EH (cell line): Measurements from ENCODE around the gene SPAG8.

Experiments used
- DNase-seq: peaks from one replicate; pipeline ENCODE4 v3.0.0-alpha.2; 2015; ENCODE audit warnings: low read depth

The SPAG8 gene

GRCh38 chr9:35810122-35810521, 1.9 kb downstream of the SPAG8 start:
- no peak for DNase-seq

- DNase-seq = no peak
Observed at GRCh38 chr9:35808433-35808832, 3.6 kb downstream of the SPAG8 start.

DNA sequence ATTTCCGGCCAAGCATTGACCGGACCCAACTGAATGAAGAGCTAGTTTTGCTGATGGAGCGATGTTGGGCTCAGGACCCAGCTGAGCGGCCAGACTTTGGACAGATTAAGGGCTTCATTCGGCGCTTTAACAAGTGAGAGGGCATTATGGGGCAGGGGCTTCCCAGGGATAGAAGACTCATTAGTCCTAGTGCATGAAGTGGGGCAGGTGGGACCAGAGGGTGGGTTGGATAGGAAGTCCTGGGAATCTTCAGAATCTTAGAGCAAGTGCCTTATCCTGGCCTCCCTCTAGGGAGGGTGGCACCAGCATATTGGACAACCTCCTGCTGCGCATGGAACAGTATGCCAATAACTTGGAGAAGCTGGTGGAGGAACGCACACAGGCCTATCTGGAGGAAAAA, 6.0 kb downstream of the SPAG8 start:
- DNase-seq = no peak

- no peak for DNase-seq
Observed at GRCh38 chr9:35801328-35802128, 10.5 kb downstream of the SPAG8 start.

DNA sequence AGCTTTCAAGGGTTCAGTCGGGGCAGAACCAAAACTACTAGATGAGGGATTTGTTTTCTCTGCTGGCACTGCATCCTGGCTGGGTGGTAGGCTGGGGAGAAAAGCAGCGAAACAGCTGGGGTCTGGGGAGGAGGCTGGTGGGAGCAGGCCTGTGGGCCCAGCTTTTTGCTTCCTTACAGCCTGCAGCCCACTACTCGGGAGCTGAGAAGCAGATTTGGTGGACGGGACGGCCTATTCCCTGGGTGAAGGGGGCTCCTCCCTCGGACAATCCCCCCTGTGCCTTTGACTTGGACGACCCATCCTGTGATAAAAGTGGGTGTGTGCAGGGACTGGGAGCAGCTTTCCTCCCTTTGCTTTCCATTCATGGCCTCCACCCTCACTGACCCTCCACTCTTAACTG, 11.5 kb downstream of the SPAG8 start:
- no peak for DNase-seq

DNA sequence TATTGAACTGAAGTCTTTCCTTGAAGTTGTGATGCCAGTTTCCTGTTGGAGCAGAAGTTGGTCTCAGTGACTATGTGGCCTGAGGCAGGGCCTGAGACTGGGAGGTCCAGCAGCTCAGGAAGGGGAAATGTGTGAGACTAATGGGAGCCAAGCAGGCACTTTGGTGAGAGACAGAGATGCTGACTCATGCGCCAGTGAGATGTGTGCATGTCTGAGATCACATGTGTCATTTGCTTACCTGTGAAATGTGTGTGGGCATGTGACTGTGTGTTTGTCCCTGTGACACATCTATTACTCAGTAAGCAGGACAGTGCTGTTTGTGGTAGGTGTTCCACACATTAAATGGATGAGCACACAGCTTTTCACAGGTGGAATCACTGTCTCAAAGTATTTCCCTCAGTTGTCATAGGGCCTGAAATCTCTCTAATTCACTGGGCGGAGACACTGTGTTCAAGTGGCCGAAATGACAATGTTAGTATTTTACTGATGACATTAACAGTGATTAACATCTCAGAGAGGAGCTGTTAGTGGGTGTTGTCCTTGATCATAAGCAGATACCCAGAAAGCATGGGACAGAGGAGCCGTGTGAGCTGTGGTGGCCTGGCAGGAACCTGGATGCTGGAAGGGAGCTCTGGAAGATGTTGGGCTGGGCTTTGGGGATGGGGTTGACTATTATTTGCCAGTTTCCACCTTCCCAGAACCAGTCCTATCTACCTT, 13.2 kb downstream of the SPAG8 start:
- DNase-seq = peak; percentile 80

DNA sequence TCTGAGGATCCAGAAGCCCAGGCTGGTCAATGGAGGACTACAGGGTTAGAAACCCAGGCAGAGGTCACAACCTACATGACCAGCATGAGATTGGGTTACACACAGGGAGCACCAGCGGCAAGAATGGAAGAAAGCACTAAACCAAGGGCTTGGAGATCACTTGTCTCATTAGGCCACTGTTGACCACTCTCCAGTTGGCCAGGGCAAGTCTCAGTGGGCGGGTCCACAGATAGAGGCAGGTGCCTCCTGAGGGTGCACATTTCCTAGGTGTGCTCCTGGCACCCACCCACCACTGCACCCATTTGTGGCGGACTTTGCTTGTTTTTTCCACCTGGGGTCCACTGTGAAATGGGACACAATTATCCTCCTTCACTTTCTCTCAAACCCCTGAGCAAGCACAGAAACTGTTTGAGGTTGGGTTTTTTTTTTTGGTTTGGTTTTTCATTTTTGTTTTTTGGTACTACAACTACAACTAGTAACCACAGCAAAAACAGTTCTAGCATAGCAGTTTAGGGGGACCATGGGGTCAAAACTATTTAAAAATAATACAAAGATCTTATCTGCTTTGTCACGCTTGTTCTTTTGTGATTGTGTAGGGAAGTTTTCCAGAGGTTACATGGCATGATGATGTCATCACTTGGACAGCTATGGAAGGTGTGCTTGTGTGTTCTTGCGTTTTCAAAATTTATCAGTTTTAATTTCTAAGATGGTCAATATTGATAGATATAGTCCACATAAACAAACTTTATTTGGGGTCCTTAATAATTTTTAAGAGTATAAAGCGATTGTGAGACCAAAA, 14.6 kb downstream of the SPAG8 start:
- no peak for DNase-seq

DNA sequence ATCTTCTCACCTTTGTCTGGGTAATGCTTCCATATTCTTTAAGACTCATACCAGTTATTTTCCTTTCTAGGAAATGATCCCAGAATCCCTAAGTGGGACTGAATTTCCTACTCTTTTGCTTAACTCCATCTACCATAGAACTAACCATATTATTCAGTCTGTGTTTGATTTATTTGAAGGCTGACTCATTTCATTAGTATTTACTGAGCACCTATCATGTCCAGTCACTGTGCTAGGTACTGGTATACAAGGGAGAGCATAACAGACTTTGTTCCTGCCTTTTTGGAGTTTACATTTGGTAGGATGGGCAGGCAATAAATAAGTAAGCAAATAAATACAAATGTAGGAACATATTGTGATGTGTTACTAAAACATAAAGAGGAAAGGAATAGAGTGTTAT, 16.4 kb downstream of the SPAG8 start:
- no peak for DNase-seq

- no peak for DNase-seq
Observed at GRCh38 chr9:35793461-35793860, 18.6 kb downstream of the SPAG8 start.

- no peak for DNase-seq
Observed at GRCh38 chr9:35792826-35793225, 19.2 kb downstream of the SPAG8 start.

DNA sequence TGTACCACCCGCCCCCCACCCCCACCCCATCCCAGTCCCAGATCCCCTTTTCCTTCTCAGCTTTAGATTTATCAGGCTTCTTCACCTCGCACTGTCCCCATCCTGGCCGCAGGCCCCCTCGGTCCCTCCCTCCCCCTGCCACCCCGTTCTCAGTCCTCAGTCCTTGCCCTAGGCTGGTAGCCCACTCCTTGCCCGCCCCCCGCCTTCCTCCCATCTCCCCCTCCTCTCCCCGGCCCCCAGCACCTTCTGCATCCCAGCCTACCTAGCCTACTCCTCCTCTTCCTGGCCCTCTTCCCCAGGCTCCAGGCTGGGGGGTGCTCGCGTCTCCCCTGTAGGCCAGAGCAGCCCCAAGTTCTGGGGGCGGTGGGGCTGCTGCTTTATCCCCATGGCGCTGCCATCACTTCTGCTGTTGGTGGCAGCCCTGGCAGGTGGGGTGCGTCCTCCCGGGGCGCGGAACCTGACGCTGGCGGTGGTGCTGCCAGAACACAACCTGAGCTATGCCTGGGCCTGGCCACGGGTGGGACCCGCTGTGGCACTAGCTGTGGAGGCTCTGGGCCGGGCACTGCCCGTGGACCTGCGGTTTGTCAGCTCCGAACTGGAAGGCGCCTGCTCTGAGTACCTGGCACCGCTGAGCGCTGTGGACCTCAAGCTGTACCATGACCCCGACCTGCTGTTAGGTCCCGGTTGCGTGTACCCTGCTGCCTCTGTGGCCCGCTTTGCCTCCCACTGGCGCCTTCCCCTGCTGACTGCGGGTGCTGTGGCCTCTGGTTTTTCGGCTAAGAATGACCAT, 19.8 kb downstream of the SPAG8 start:
- DNase-seq = no peak

- peak; percentile 58 for DNase-seq
Observed at GRCh38 chr9:35791297-35791921, 20.7 kb downstream of the SPAG8 start, which contains the start of gene NPR2. Gene NPR2 (plus strand): TSS chr9:35791591. CDS start chr9:35792409, 818 bp downstream.

DNA sequence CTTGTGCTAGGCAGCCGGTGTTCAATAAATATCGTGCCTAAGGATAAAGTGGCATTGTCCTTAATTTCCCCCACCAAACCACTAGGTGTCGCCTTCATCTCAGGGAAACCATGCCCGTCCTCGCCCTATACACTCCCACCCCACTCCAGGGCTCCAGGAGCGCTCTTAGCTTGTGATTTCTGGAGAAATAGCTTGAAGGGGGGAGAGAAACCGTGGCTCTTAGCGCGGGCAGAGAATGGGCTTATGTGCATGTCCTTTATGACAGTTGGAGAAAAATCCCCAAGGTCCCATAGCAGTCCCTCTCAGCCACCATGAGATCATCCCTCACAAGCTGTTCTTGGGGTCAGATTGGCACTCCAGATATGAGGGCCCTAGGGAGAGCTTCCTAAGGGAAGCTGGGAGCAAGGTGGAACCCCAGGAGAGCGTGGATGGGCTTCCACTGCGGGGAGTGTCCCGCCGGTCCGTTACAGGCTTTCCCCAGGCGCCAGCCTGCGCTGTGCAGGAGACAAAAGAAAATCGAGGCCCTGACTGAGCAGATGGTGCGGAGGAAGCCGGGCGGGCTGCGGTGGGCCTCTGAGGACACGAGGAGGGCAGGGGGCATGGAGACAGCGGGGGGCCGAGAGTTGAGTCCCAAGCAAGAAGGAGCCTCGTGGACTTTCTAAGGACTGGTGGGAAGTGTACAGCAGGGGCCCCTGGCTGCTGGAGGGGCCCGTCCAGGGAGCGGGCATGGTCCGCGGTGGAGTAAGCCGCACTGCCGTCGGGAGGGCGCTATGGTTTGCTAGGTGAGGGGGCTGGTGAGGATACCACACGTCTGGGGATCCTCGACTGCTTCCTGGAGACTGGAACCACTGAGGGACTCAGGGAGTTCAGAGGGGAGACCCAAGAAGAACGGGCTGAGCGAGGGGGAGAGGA, 21.4 kb downstream of the SPAG8 start:
- DNase-seq = peak; percentile 88

DNA sequence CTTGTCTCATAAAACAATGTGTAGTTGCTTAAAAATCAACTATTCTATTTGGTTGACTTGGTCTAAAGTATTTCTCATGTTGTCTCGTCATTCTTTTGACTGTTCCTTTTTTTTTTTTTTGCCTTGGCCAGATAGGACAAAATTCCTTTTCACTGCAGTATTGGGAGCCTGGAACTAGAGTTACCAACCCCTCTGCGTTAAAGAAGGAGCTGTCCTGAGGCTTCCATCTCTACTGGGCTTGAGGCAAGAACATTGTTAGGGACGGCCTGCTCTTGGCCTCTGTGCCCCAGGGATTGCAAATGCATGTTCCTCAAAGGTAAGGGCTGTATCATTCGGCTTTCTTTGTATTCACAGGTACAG, 22.1 kb downstream of the SPAG8 start:
- DNase-seq = no peak

DNA sequence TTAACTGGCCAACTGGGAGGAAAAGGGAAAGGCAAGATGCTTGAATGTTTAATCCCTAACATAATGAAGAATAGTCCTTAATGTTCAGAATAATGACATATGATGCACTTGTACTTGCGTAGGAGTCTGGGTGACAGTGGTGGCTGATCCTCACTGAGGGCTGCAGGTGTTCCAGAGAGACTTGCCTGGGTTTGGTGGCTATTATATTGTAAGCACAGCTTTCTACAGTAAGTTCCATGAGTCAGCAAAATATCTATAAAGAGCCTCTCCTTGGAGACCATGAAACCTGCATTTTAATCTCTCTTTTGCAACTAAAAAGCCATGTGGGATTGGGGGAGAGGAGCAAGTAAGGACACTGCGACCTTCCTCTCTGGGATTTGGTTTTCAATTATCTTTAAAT, 22.5 kb downstream of the SPAG8 start:
- DNase-seq = no peak

- no peak for DNase-seq
Observed at GRCh38 chr9:35783418-35783817, 28.6 kb downstream of the SPAG8 start.

GRCh38 chr9:35781066-35781465, 31.0 kb downstream of the SPAG8 start:
- no peak for DNase-seq

DNA sequence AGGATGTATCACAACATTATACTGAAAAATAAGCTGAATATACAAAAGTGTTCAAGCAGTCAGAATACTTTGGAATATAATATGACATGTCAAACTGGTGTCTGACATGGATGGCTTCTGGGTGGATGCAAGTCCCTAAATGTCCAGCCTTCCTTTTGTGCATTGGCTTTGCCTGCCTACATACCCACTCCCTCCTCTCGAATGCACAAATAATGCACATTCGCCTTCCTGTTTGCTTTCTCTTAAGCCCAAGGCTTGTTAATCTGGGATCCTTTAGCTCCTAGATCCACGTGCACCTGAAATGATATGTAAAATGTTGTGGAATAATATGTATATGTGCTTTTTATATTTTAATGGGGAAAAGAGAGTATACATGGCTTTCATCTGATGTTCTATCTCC, 33.6 kb downstream of the SPAG8 start:
- DNase-seq = no peak

DNA sequence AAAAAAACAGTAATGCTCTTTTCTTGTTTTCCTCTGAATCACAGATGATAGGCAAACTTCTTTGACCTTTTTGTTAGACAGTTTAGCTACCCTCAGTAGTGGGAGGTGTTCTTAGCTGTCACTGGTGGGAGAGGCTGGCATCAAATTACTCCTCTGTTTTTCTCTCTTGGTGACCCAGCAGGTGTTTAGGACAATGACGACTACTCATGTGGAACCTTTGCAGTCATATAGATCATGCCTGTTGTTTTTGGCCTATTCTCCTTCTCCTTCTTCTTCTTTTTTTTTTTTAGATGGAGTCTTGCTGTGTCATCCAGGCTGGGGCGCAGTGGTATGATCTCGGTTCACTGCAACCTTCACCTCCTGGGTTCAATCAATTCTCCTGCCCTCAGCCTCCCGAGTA, 36.0 kb downstream of the SPAG8 start:
- DNase-seq = no peak

DNA sequence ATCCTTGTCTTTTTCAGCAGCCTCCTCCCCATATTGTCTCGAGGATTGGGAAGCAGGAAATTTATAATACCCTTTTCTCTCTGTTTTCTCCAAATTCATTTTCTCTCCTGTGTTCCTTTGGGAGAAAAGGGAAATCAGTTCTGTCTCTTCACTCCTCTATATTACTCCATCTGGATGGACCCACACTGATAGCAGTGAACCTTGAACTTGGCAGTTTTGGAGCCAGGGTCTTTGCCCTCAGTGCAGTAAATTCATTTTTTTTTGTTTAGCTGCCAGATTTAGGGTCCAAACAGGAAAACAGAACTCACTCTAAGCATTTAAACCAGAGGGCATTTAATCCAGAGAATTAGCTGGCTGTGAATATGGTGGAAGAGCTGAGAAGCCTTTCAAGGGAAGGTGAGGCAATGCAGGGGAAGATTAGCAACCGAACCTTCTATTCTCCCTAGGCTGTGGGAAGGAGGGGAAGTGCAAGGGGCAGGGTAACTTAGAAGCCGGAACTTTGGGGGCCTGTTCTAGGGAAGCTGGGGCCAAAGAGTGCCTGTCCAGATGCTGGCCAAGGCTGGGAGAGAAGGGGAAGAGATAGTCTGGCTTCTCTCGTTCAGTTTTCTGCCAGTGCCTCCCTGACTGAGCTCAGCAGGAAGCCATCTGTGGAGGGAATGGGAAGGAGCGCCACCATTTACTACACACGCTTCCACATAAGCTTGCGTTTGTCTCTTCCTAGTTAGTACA, 37.0 kb downstream of the SPAG8 start:
- peak; percentile 24 for DNase-seq
